Stomach (tissue), 9 donors: ENCODE measurements around the gene SMIM14. TPM values are rescaled to one million over a fixed set of nuclear protein-coding genes. Genes with fewer than 3 reads are reported as not detected.

ENCODE experiments used
- DNase-seq, 2 donors: peaks; one replicate each; pipeline versions ENCODE4 v3.0.0 to v3.0.0-alpha.2; 2013 to 2019
- H3K27ac ChIP-seq, 5 donors: fragments of 200-600 bp in 4 of 5; sonication (generic) in 4 of 5; one replicate each; pipeline ENCODE4 v1.5.1; 2013 to 2019; ENCODE audit warnings: mild to moderate bottlenecking in 1 of 5, moderate library complexity in 1 of 5
- H3K27me3 ChIP-seq, 3 donors: fragments of 200-600 bp; sonication (generic); one replicate each; pipeline ENCODE4 v1.5.1; 2017 to 2019; ENCODE audit warnings: mixed run types in 1 of 3
- H3K36me3 ChIP-seq, 4 donors: fragments of 200-600 bp; sonication (generic); 1 replicate in 3 of 4; 2 replicates in 1 of 4; pipeline ENCODE4 v1.5.1; 2016 to 2019
- H3K4me1 ChIP-seq, 4 donors: fragments of 200-600 bp; sonication (generic); one replicate each; pipeline ENCODE4 v1.5.1; 2016 to 2019
- H3K4me3 ChIP-seq, 4 donors: fragments of 200-600 bp; sonication (generic) in 3 of 4; one replicate each; pipeline ENCODE4 v1.5.1; 2016 to 2019; ENCODE audit warnings: mild to moderate bottlenecking in 1 of 4
- H3K9me3 ChIP-seq, 4 donors: fragments of 200-600 bp; sonication (generic); one replicate each; pipeline ENCODE4 v1.5.1; 2016 to 2019
- EP300 ChIP-seq: sonication (generic); formaldehyde crosslinking; IDR thresholded peaks from one replicate; pipeline ENCODE4 v1.6.1; 2017; ENCODE audit warnings: antibody characterized with exemption
- POLR2A ChIP-seq, 4 donors: fragments of 450-650 bp; IDR thresholded peaks; one replicate each; pipeline ENCODE4 v1.6.1; 2016; ENCODE audit warnings: antibody characterized with exemption in 4 of 4, control low read depth in 2 of 4, mild to moderate bottlenecking in 1 of 4, moderate library complexity in 1 of 4
- POLR2AphosphoS5 ChIP-seq, 3 donors: sonication (generic); formaldehyde crosslinking; IDR thresholded peaks; one replicate each; pipeline ENCODE4 v1.6.1; 2016; ENCODE audit warnings: antibody characterized with exemption in 3 of 3
- WGBS, 5 donors: extraction: QIAGEN DNeasy Blood & Tissue Kit in 3 of 5; methylation state at CpG; one replicate each; pipeline versions ENCODE4 v1.1.5 to v1.1.7; 2013 to 2018; 5-methylcytosine and 5-hydroxymethylcytosine counted together
- intact Hi-C: fragments of 100-400 bp; cut with DNase I; formaldehyde crosslinking; loops from one replicate; pipeline ENCODE4 v1.15.1; 2023; ENCODE audit warnings: low total_unique reads
- polyA plus RNA-seq, 3 donors: library from polyadenylated mRNA; stranded (reverse); fragments of 200-250 nt; gene quantifications; one replicate each; pipeline ENCODE4 v1.2.3, GENCODE V29; 2013
- total RNA-seq, 5 donors: library from RNA; depleted of rRNA; stranded (reverse); fragments of >200 nt; gene quantifications; one replicate each; pipeline versions ENCODE4 v1.1.0 to v1.2.3, GENCODE V29; 2014 to 2016
- TF ChIP-seq, protein P1 (sequence below), 7 experiments: fragments of 450-650 bp in 4 of 7; fragments of 200-600 bp in 3 of 7; sonication (generic) in 3 of 7; IDR thresholded peaks; one replicate each; pipeline ENCODE4 v1.5.1; 2016 to 2019; ENCODE audit warnings: antibody characterized with exemption in 7 of 7, control low read depth in 2 of 7, mild to moderate bottlenecking in 1 of 7
- donor health status: healthy with polysubstance abuse.
- donor health status: Bipolar disorder and iron deficiency.
- donor health status: healthy.

The SMIM14 gene
- total and polyA plus RNA-seq, 8 donors, result 11.1 to 83.6 (median 32.7) TPM

GRCh38 chr4:39631700-39632079, 7.0 kb downstream of the SMIM14 start:
- Histone ChIP-seq H3K9me3 (no peaks in the 10 kb centered on the region), H3K4me1 (peaks cover 17 to 58% (median 33%) of the 10 kb centered on the region in 4 donors), H3K27ac (no peak overlapping the region), H3K4me3 (no peak overlapping the region), H3K36me3 (peaks cover 0 to 33% (median 17%) of the 10 kb centered on the region in 4 donors), H3K27me3 (no peaks in the 10 kb centered on the region)
- no peak for DNase-seq
- intact Hi-C loops, result no loop called here
- TF ChIP-seq EP300 (no peak), POLR2AphosphoS5 (IDR thresholded peaks at IDR 0.05) (no peak), POLR2A (IDR thresholded peaks at IDR 0.05) (no peak)
- TF ChIP-seq, protein P1, sequence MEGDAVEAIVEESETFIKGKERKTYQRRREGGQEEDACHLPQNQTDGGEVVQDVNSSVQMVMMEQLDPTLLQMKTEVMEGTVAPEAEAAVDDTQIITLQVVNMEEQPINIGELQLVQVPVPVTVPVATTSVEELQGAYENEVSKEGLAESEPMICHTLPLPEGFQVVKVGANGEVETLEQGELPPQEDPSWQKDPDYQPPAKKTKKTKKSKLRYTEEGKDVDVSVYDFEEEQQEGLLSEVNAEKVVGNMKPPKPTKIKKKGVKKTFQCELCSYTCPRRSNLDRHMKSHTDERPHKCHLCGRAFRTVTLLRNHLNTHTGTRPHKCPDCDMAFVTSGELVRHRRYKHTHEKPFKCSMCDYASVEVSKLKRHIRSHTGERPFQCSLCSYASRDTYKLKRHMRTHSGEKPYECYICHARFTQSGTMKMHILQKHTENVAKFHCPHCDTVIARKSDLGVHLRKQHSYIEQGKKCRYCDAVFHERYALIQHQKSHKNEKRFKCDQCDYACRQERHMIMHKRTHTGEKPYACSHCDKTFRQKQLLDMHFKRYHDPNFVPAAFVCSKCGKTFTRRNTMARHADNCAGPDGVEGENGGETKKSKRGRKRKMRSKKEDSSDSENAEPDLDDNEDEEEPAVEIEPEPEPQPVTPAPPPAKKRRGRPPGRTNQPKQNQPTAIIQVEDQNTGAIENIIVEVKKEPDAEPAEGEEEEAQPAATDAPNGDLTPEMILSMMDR (IDR thresholded peaks at IDR 0.05), result no peak
- 88 to 96% (median 93%) methylated on average over 1 of the region's 1 CpG for WGBS, 5 donors

DNA sequence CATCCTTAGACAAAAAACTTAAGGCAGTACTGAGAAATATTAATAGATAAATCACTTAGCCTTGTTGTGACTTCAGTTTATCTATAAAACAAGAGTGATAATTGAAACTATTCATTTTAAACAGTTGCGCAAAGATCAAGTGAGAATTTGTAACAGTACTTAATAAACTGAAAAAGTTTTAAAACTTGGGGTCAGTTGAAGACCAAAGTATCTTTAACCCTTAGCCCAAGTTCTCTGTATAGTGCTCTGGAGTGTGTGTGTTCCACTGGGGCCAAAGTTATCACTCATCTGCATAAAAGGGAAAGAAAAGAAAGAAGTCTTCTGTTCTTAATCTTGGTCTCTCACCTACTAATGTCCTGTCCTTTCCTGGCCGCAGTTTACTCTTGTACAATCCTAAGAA, 11.3 kb downstream of the SMIM14 start:
- DNase-seq, result no peak
- Histone ChIP-seq H3K27ac (no peak overlapping the region), H3K9me3 (no peaks in the 10 kb centered on the region), H3K4me3 (no peak overlapping the region), H3K4me1 (peaks cover 10 to 38% (median 24%) of the 10 kb centered on the region in 4 donors), H3K27me3 (no peaks in the 10 kb centered on the region), H3K36me3 (peaks cover 0 to 35% (median 15%) of the 10 kb centered on the region in 4 donors)
- WGBS, 5 donors, result 66 to 89% (median 78%) methylated on average over 2 of the region's 2 CpGs
- no peak for TF ChIP-seq EP300
- TF ChIP-seq POLR2AphosphoS5 (IDR thresholded peaks at IDR 0.05), result no peak
- TF ChIP-seq, protein P1 (IDR thresholded peaks at IDR 0.05), result no peak
- TF ChIP-seq POLR2A (IDR thresholded peaks at IDR 0.05), result no peak
- intact Hi-C loops, result no loop called here

- intact Hi-C loops, result no loop called here
- Histone ChIP-seq H3K4me1 (peaks cover 11 to 43% (median 26%) of the 10 kb centered on the region in 4 donors), H3K27ac (no peak overlapping the region), H3K9me3 (no peaks in the 10 kb centered on the region), H3K4me3 (no peak overlapping the region), H3K36me3 (peaks cover 0 to 35% (median 15%) of the 10 kb centered on the region in 4 donors), H3K27me3 (no peaks in the 10 kb centered on the region)
- WGBS, 5 donors, result 79 to 96% (median 89%) methylated on average over 1 of the region's 1 CpG
- no peak for DNase-seq
- TF ChIP-seq POLR2AphosphoS5 (IDR thresholded peaks at IDR 0.05) (no peak), EP300 (no peak)
- TF ChIP-seq, protein P1 (IDR thresholded peaks at IDR 0.05), result no peak
Measured at GRCh38 chr4:39626913-39627312, 11.8 kb downstream of the SMIM14 start.

- WGBS, 5 donors, result 78 to 86% (median 83%) methylated on average over 2 of the region's 2 CpGs
- no peak for DNase-seq
- H3K36me3 ChIP-seq, result peaks cover 0 to 35% (median 15%) of the 10 kb centered on the region in 4 donors
- H3K4me1 ChIP-seq, result peaks cover 11 to 48% (median 30%) of the 10 kb centered on the region in 4 donors
- no peak for TF ChIP-seq POLR2A (IDR thresholded peaks at IDR 0.05)
- TF ChIP-seq POLR2AphosphoS5 (IDR thresholded peaks at IDR 0.05), result no peak
- TF ChIP-seq, protein P1 (IDR thresholded peaks at IDR 0.05), result no peak
- no peak for TF ChIP-seq EP300
- H3K27me3 ChIP-seq, result no peaks in the 10 kb centered on the region
- H3K4me3 ChIP-seq, result no peak overlapping the region
- H3K27ac ChIP-seq, result no peak overlapping the region
- no peaks in the 10 kb centered on the region for H3K9me3 ChIP-seq
- intact Hi-C loops, result no loop called here
Measured at GRCh38 chr4:39626261-39626660, 12.4 kb downstream of the SMIM14 start.
